ENCODE results near the gene TMEM272. TPM values are rescaled to one million over a fixed set of nuclear protein-coding genes. Genes with fewer than 3 reads are reported as not detected.
A peak's percentile ranks its signal among the peaks of the same experiment; 100 is the strongest.

The TMEM272 gene
- total and polyA plus RNA-seq, 9 of the 15 experiments (the other 6 are each of a cell fraction or from before 2014, with no cell fraction given): 0.04 to 0.16 (median 0.06) TPM; not detected in 2

GRCh38 chr13:51881296-51881695 is 36.3 kb upstream of the TMEM272 start:
- Histone ChIP-seq H3K9me1 (ENCODE audit: control insufficient read depth, insufficient read depth, low read length) (no peaks in the 10 kb centered on the region), H3K4me2 (ENCODE audit: insufficient read depth, low read length) (no peak overlapping the region), H3K79me2 (ENCODE audit: control insufficient read depth, insufficient read depth, low read length) (no peaks in the 10 kb centered on the region), H3K4me1 (replicated peaks in 1 of 2; ENCODE audit: control insufficient read depth in 2 of 2, insufficient read depth in 2 of 2, low read length in 2 of 2) (peaks cover 2 to 4% of the 10 kb centered on the region in 2 experiments; a peak in 3 of 5 replicates), H3K36me3 (ENCODE audit: control insufficient read depth, insufficient read depth, low read length) (no peaks in the 10 kb centered on the region), H3K27me3 (ENCODE audit: control insufficient read depth in 2 of 2, insufficient read depth in 2 of 2, low read length in 2 of 2) (no peaks in the 10 kb centered on the region), H2AFZ (ENCODE audit: low read depth, low read length) (peak overlapping the region; percentile 65), H3K27ac (ENCODE audit: extremely low read depth, low read depth, low read length) (no peak overlapping the region), H3K9me3 (replicated peaks; ENCODE audit: control insufficient read depth, insufficient read depth, low read depth, low read length) (no peaks in the 10 kb centered on the region), H3K9ac (ENCODE audit: insufficient read depth in 1 of 2, low read depth in 2 of 2, low read length in 2 of 2) (no peak overlapping the region), H3K4me3 (no peak overlapping the region), H4K20me1 (replicated peaks; ENCODE audit: control insufficient read depth, insufficient read depth, low read length) (no peaks in the 10 kb centered on the region)
- intact Hi-C loops (cut with micrococcal nuclease) (no loop called here), in situ Hi-C loops (cut with MboI) (no loop called here)
- ChIA-PET CTCF (ENCODE audit: low intra/inter-chr PET ratio) (no interaction called here), POLR2A (interaction anchor here (0.9 to 1.3 kb wide), 2 partner anchors 10 to 15 kb away, joined by 3 read pairs; no protein-coding TSS in a partner anchor)
- no TSS peak for BruUV-seq (replicated peaks)
- no peak for DNase-seq (ENCODE audit: extremely low read depth in 1 of 4, low spot score in 3 of 4)
- ATAC-seq: peak; percentile 61; the same call in 2 of the 3 replicates
- no peak for FAIRE-seq
- peak; percentile 74 for TF ChIP-seq SPI1 (IDR thresholded peaks at IDR 0.05; ENCODE audit: borderline replicate concordance, low read depth, low read length)
- no peak for TF ChIP-seq KAT8 (IDR thresholded peaks at IDR 0.05; ENCODE audit: low read depth)
- WGBS (ENCODE audit: insufficient coverage, low coverage, missing lambda C conversion rate): 0% methylated on average over 1 of the region's 1 CpG

GRCh38 chr13:51879133-51879532 is 34.2 kb upstream of the TMEM272 start:
- no peaks in the 10 kb centered on the region for H3K9me1 ChIP-seq (ENCODE audit: control insufficient read depth, insufficient read depth, low read length)
- H3K79me2 ChIP-seq (ENCODE audit: control insufficient read depth, insufficient read depth, low read length): no peaks in the 10 kb centered on the region
- BruUV-seq (replicated peaks): no TSS peak
- ATAC-seq (no peak), DNase-seq (ENCODE audit: extremely low read depth in 1 of 4, low spot score in 3 of 4) (no peak), FAIRE-seq (no peak)
- H3K9ac ChIP-seq (ENCODE audit: insufficient read depth in 1 of 2, low read depth in 2 of 2, low read length in 2 of 2): no peak overlapping the region
- no peaks in the 10 kb centered on the region for H3K36me3 ChIP-seq (ENCODE audit: control insufficient read depth, insufficient read depth, low read length)
- in situ Hi-C loops (cut with MboI): no loop called here
- H2AFZ ChIP-seq (ENCODE audit: low read depth, low read length): no peak overlapping the region
- intact Hi-C loops (cut with micrococcal nuclease): no loop called here
- H3K4me3 ChIP-seq: no peak overlapping the region
- H3K4me1 ChIP-seq (replicated peaks in 1 of 2; ENCODE audit: control insufficient read depth in 2 of 2, insufficient read depth in 2 of 2, low read length in 2 of 2): peaks cover 2 to 4% of the 10 kb centered on the region in 2 experiments; a peak in 3 of 5 replicates
- 51% methylated on average over 4 of the region's 4 CpGs for WGBS (ENCODE audit: insufficient coverage, low coverage, missing lambda C conversion rate)
- H3K9me3 ChIP-seq (replicated peaks; ENCODE audit: control insufficient read depth, insufficient read depth, low read depth, low read length): no peaks in the 10 kb centered on the region
- POLR2A ChIA-PET: no interaction called here
- H3K27me3 ChIP-seq (ENCODE audit: control insufficient read depth in 2 of 2, insufficient read depth in 2 of 2, low read length in 2 of 2): no peaks in the 10 kb centered on the region
- no peak overlapping the region for H3K27ac ChIP-seq (ENCODE audit: extremely low read depth, low read depth, low read length)
- no peak overlapping the region for H3K4me2 ChIP-seq (ENCODE audit: insufficient read depth, low read length)
- no peaks in the 10 kb centered on the region for H4K20me1 ChIP-seq (replicated peaks; ENCODE audit: control insufficient read depth, insufficient read depth, low read length)
- TF ChIP-seq WHSC1 (IDR thresholded peaks at IDR 0.05; ENCODE audit: low read length) (no peak), BRCA1 (IDR thresholded peaks at IDR 0.05) (no peak), BRCA1 (CRISPR knock-in tag; IDR thresholded peaks at IDR 0.05) (no peak), ZBTB1 (CRISPR knock-in tag; IDR thresholded peaks at IDR 0.05; ENCODE audit: borderline replicate concordance, low read depth) (no peak), JUNB (CRISPR knock-in tag; conservative IDR thresholded peaks at IDR 0.05) (no peak), MEIS2 (IDR thresholded peaks at IDR 0.05; ENCODE audit: partially characterized antibody) (peak; percentile 30), SRSF3 (IDR thresholded peaks at IDR 0.05; ENCODE audit: insufficient read depth, low read length) (no peak)
- CTCF ChIA-PET (ENCODE audit: low intra/inter-chr PET ratio): no interaction called here
